ENCODE data around the gene GDF3.
A peak's percentile ranks its signal among the peaks of the same experiment; 100 is the strongest.
"Not testable (repeated sequence)": the region's sequence is repeated elsewhere in the genome, so short reads cannot be mapped to it uniquely, and the experiment has no call there.

Gene GDF3

GRCh38 chr12:7695566-7696197, at the start of gene GDF3:
Gene GDF3 (minus strand): TSS chr12:7695775. CDS start chr12:7695728, 47 bp downstream.
- intact Hi-C loops (cut with DNase I), result no loop called here
- DNase-seq, result peak in 2 of 42 donors; percentile 4 to 39

- DNase-seq, result peak in 1 of 42 donors; percentile 15
- intact Hi-C loops (cut with DNase I), result no loop called here
Measured at GRCh38 chr12:7732993-7733392, 37.4 kb upstream of the GDF3 start.

- intact Hi-C loops (cut with DNase I), result no loop called here
- DNase-seq, result peak in 1 of 42 donors; percentile 16
Measured at GRCh38 chr12:7731486-7731885, 35.9 kb upstream of the GDF3 start.

GRCh38 chr12:7730984-7731383, 35.4 kb upstream of the GDF3 start:
- intact Hi-C loops (cut with DNase I); DNase-seq: not testable (repeated sequence)

GRCh38 chr12:7729746-7730145, 34.2 kb upstream of the GDF3 start:
- DNase-seq, result no peak

GRCh38 chr12:7723926-7724325, 28.4 kb upstream of the GDF3 start:
- no peak for DNase-seq
- intact Hi-C loops (cut with DNase I), result no loop called here

More at GRCh38 chr12:7729746-7730145, 34.2 kb upstream of the GDF3 start:
- intact Hi-C loops (cut with DNase I), result no loop called here

- no peak for DNase-seq
- intact Hi-C loops (cut with DNase I), result no loop called here
Measured at GRCh38 chr12:7719946-7720730, 24.6 kb upstream of the GDF3 start.

- no peak for DNase-seq
- intact Hi-C loops (cut with DNase I), result no loop called here
Measured at GRCh38 chr12:7716381-7716780, 20.8 kb upstream of the GDF3 start.

- intact Hi-C loops (cut with DNase I), result no loop called here
- no peak for DNase-seq
Measured at GRCh38 chr12:7712841-7713442, 17.4 kb upstream of the GDF3 start.

- intact Hi-C loops (cut with DNase I), result no loop called here
- DNase-seq, result no peak
Measured at GRCh38 chr12:7711133-7711532, 15.6 kb upstream of the GDF3 start, which contains the start of gene DPPA3. Gene DPPA3 (plus strand): TSS chr12:7711433. CDS start chr12:7711571, 138 bp downstream.

GRCh38 chr12:7709969-7710675, 14.5 kb upstream of the GDF3 start:
- intact Hi-C loops (cut with DNase I), result no loop called here
- no peak for DNase-seq

GRCh38 chr12:7705846-7706245, 10.3 kb upstream of the GDF3 start:
- no peak for DNase-seq
- intact Hi-C loops (cut with DNase I), result no loop called here

- no peak for DNase-seq
- intact Hi-C loops (cut with DNase I), result no loop called here
Measured at GRCh38 chr12:7695237-7695560, 376 bp downstream of the GDF3 start.

GRCh38 chr12:7694556-7695236, 879 bp downstream of the GDF3 start:
- intact Hi-C loops (cut with DNase I), result no loop called here
- no peak for DNase-seq

GRCh38 chr12:7693793-7694192, 1.8 kb downstream of the GDF3 start:
- intact Hi-C loops (cut with DNase I), result no loop called here
- no peak for DNase-seq

GRCh38 chr12:7681535-7681934, 14.0 kb downstream of the GDF3 start:
- no peak for DNase-seq
- intact Hi-C loops (cut with DNase I), result no loop called here

GRCh38 chr12:7679251-7680045, 16.1 kb downstream of the GDF3 start:
- intact Hi-C loops (cut with DNase I), result no loop called here
- DNase-seq, result no peak

- no peak for DNase-seq
- intact Hi-C loops (cut with DNase I), result no loop called here
Measured at GRCh38 chr12:7678744-7679143, 16.8 kb downstream of the GDF3 start.

All from head of caudate nucleus (tissue), 42 donors.